Lung (tissue), 16 donors: Measurements from ENCODE around the gene SHPK. TPM values are rescaled to one million over a fixed set of nuclear protein-coding genes. Genes with fewer than 3 reads are reported as not detected.

ENCODE experiments used
- ATAC-seq: fragments of 200-7000 bp; cut with Tn5 transposase; one replicate; pipeline ENCODE4 v1.9.1; 2020; ENCODE audit warnings: moderate number of reproducible peaks; ENCODE audit not compliant: insufficient read depth, low FRiP score
- DNase-seq, 3 donors: peaks; one replicate each; pipeline ENCODE4 v3.0.0-alpha.2; 2013 to 2017
- H3K27ac ChIP-seq, 2 donors: one replicate each; pipeline ENCODE4 v1.5.1; 2013; ENCODE audit warnings: mild to moderate bottlenecking in 2 of 2, moderate library complexity in 2 of 2, control low read depth in 1 of 2, inconsistent platforms in 1 of 2, low read depth in 1 of 2, low read length in 1 of 2
- H3K27me3 ChIP-seq, 3 donors: one replicate each; pipeline ENCODE4 v1.5.1; 2013; ENCODE audit warnings: low read length in 2 of 3; ENCODE audit not compliant: control insufficient read depth in 3 of 3, insufficient read depth in 3 of 3
- H3K36me3 ChIP-seq, 4 donors: one replicate each; pipeline ENCODE4 v1.5.1; 2013; ENCODE audit warnings: low read length in 4 of 4, mild to moderate bottlenecking in 1 of 4, moderate library complexity in 1 of 4; ENCODE audit not compliant: control insufficient read depth in 4 of 4, insufficient read depth in 4 of 4
- H3K4me1 ChIP-seq, 5 donors: one replicate each; pipeline ENCODE4 v1.5.1; 2013; ENCODE audit warnings: low read length in 5 of 5, mild to moderate bottlenecking in 2 of 5, moderate library complexity in 1 of 5; ENCODE audit not compliant: control insufficient read depth in 5 of 5, insufficient read depth in 5 of 5
- H3K4me3 ChIP-seq: one replicate; pipeline ENCODE4 v1.5.1; 2013; ENCODE audit warnings: mild to moderate bottlenecking, control low read depth, moderate library complexity
- H3K9ac ChIP-seq, 2 donors: one replicate each; pipeline ENCODE4 v1.5.1; 2013; ENCODE audit warnings: low read length in 2 of 2, control low read depth in 1 of 2; ENCODE audit not compliant: insufficient read depth in 1 of 2
- H3K9me3 ChIP-seq, 4 donors: one replicate each; pipeline ENCODE4 v1.5.1; 2013; ENCODE audit warnings: low read length in 3 of 4, mild to moderate bottlenecking in 1 of 4, moderate library complexity in 1 of 4; ENCODE audit not compliant: control insufficient read depth in 4 of 4, insufficient read depth in 3 of 4
- WGBS, 2 donors: extraction: QIAGEN DNeasy Blood & Tissue Kit; methylation state at CpG; one replicate each; pipeline ENCODE4 v1.1.7; 2013; 5-methylcytosine and 5-hydroxymethylcytosine counted together
- long read RNA-seq, 5 donors: transcript quantifications; one replicate each; lab custom pipeline, GENCODE V29; 2026
- polyA plus RNA-seq, 2 donors: library from polyadenylated mRNA; stranded (reverse); fragments of 200-250 nt; gene quantifications; one replicate each; pipeline ENCODE4 v1.2.1, GENCODE V29; 2013
- total RNA-seq, 2 donors: library from RNA; depleted of rRNA in 1 of 2; stranded (reverse); fragments of >200 nt in 1 of 2; gene quantifications; one replicate each; pipeline ENCODE4 v1.2.1, GENCODE V29; 2014 to 2021
- TF ChIP-seq, protein P1 (sequence below): IDR thresholded peaks from 2 replicates; pipeline ENCODE4 v1.5.1; 2012; ENCODE audit warnings: mild to moderate bottlenecking; ENCODE audit errors: control extremely low read depth, extremely low read depth
- donor health status: control.
- donor health status: control.
- donor health status: Bipolar disorder and iron deficiency.
- donor health status: healthy.
- donor health status: DM: yes; HTN: yes; CAD: no.

SHPK gene, protein sequence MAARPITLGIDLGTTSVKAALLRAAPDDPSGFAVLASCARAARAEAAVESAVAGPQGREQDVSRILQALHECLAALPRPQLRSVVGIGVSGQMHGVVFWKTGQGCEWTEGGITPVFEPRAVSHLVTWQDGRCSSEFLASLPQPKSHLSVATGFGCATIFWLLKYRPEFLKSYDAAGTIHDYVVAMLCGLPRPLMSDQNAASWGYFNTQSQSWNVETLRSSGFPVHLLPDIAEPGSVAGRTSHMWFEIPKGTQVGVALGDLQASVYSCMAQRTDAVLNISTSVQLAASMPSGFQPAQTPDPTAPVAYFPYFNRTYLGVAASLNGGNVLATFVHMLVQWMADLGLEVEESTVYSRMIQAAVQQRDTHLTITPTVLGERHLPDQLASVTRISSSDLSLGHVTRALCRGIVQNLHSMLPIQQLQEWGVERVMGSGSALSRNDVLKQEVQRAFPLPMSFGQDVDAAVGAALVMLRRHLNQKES
- 10 to 100 TPM; 15.9 to 16.8 TPM for total RNA-seq
- polyA plus RNA-seq, result 1 to 10 TPM; 4.9 to 6.7 TPM
- long read RNA-seq, donor 1, transcript SHPK-201 (7 exons, 3,838 nt), result major isoform, 5 of 5 reads
- long read RNA-seq, donor 1, partial matches to known transcripts, result 0 of 5 reads
- long read RNA-seq, donor 1, other reads (novel, unspliced or antisense), result 0 of 5 reads
- long read RNA-seq, donor 2, partial matches to known transcripts, result 0 of 1 reads
- long read RNA-seq, donor 2, other reads (novel, unspliced or antisense), result 0 of 1 reads
- long read RNA-seq, donor 3, partial matches to known transcripts, result 0 of 1 reads
- long read RNA-seq, donor 3, other reads (novel, unspliced or antisense), result 0 of 1 reads
- long read RNA-seq, donor 4, partial matches to known transcripts, result 0 of 2 reads
- long read RNA-seq, donor 4, other reads (novel, unspliced or antisense), result 0 of 2 reads
- long read RNA-seq, donor 5, transcript SHPK-201 (7 exons, 3,838 nt), result major isoform, 6 of 6 reads
- long read RNA-seq, donor 5, partial matches to known transcripts, result 0 of 6 reads
- long read RNA-seq, donor 5, other reads (novel, unspliced or antisense), result 0 of 6 reads

DNA sequence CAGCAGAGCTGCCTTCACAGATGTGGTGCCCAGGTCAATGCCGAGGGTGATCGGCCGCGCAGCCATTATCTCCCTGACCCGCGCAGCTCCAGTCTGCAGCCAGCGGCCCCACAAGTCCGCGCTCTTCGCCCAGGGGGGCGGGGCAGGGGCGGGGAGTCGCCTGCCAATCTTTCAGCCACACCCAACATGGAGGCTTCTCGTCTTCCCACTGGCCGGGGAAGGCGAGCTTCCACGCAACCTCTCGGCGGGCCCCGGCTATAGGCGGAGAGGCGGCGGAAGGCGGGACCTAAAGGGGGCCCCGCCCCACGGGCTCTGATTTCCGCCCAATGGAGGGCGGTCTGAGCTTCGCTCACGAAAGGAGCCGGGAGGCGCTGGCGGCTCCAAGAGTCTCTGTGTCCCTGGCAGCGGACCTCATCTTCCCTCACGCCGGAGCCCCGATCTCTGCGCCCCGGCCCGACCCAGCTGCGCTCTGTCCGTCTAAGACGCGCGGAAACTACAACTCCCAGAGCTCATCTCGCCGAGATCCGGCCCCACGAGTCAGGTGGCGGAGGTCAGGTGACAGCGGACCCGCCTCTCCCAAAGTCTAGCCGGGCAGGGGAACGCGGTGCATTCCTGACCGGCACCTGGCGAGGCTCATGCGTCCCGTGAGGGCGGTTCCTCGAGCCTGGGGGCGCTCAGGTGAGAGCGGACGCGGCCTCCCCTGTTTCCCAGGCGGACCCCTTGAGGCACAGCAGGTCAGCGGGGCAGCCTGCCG lies at the start of gene SHPK, which contains the start of gene CTNS:
Gene SHPK (minus strand): TSS at position 97 of the 754 bp plus-strand sequence. CDS start 31 bp downstream, at position 66.
Gene CTNS (plus strand): TSS at position 607 of the 754 bp plus-strand sequence. CDS start 3,447 bp downstream, outside the sequence.
- peaks cover 0 to 17% (median 0%) of the 10 kb centered on the region in 5 donors for H3K4me1 ChIP-seq

DNA sequence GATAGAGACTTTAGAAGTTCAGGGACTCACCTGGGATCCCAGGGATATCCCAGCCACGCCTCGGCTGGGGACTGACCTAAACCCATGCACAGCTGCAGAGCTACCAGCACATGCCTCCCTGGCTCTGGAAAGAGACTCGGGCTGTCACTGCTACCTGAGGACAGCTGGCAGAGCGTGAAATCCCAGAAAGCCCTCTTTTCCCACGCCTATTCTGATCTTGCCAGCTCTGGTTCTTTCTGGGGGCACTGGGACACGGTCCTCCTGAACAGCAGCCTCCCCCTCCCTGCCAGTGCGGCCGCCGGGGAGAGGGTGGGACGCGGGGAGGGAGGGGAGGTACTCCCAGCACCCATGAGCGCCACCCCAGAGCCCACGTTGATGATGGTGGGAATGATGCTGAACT lies 49.1 kb upstream of the SHPK start:
- no peak for ATAC-seq
- Histone ChIP-seq H3K9me3 (no peaks in the 10 kb centered on the region), H3K36me3 (no peaks in the 10 kb centered on the region), H3K9ac (no peak overlapping the region), H3K4me1 (no peaks in the 10 kb centered on the region), H3K27me3 (peaks cover 0 to 23% (median 3%) of the 10 kb centered on the region in 3 donors), H3K27ac (no peak overlapping the region), H3K4me3 (peak overlapping the region; percentile 13)
- 33 to 50% methylated on average over 8 to 13 of the region's 13 CpGs for WGBS, 2 donors
- TF ChIP-seq, protein P1, sequence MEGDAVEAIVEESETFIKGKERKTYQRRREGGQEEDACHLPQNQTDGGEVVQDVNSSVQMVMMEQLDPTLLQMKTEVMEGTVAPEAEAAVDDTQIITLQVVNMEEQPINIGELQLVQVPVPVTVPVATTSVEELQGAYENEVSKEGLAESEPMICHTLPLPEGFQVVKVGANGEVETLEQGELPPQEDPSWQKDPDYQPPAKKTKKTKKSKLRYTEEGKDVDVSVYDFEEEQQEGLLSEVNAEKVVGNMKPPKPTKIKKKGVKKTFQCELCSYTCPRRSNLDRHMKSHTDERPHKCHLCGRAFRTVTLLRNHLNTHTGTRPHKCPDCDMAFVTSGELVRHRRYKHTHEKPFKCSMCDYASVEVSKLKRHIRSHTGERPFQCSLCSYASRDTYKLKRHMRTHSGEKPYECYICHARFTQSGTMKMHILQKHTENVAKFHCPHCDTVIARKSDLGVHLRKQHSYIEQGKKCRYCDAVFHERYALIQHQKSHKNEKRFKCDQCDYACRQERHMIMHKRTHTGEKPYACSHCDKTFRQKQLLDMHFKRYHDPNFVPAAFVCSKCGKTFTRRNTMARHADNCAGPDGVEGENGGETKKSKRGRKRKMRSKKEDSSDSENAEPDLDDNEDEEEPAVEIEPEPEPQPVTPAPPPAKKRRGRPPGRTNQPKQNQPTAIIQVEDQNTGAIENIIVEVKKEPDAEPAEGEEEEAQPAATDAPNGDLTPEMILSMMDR, result no peak
- DNase-seq, result no peak

More for the DNA sequence above, at the start of gene SHPK, which contains the start of gene CTNS:
- Histone ChIP-seq H3K9ac (peak within 1 kb of the TSS; percentile 37 to 76), H3K27ac (peak within 1 kb of the TSS; percentile 98 to 100), H3K9me3 (no peaks in the 10 kb centered on the region), H3K27me3 (no peaks in the 10 kb centered on the region), H3K36me3 (peaks cover 0 to 12% (median 5%) of the 10 kb centered on the region in 4 donors), H3K4me3 (peak within 1 kb of the TSS; percentile 95)
- DNase-seq, result peak; percentile 98
- TF ChIP-seq, protein P1, result no peak
- ATAC-seq, result peak; percentile 98
- WGBS, 2 donors, result 0% methylated on average over 68 of the region's 68 CpGs

DNA sequence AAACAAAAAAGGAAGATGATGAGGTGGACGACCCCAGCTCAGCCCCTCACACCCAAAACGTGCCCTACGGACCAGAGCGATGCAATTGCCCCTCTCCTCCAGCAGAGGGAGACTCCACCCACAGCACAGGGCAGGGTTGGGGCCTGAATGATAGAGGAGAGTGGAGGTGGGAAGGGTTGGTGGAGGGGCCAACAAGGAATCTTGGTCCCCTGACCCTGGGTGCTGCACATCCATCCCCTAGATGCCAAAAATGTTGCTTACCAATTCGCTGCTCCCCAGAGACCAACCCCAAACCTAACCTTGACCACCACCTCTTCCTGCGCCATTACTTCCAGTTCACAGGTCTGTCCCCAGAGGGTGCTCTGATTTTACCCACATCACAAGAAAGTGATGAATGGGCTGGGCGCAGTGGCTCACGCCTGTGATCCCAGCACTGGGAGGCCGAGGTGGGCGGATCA lies 47.0 kb upstream of the SHPK start:
- TF ChIP-seq, protein P1, result peak; percentile 52
- Histone ChIP-seq H3K9me3 (no peaks in the 10 kb centered on the region), H3K36me3 (no peaks in the 10 kb centered on the region), H3K4me3 (no peak overlapping the region), H3K4me1 (no peaks in the 10 kb centered on the region), H3K27ac (no peak overlapping the region), H3K9ac (no peak overlapping the region), H3K27me3 (peaks cover 0 to 13% (median 3%) of the 10 kb centered on the region in 3 donors)
- no peak for DNase-seq
- no peak for ATAC-seq
- 28 to 33% methylated on average over 10 of the region's 10 CpGs for WGBS, 2 donors
